ENCODE data around the gene RAI14.

- no peak for TF ChIP-seq GATA2 (IDR thresholded peaks at IDR 0.05; ENCODE audit: insufficient read depth, insufficient read length, low read depth, low read length)
- TF ChIP-seq CTCF (IDR thresholded peaks at IDR 0.05; ENCODE audit: extremely low read depth in 1 of 2, insufficient read depth in 1 of 2, low read depth in 1 of 2, low read length in 2 of 2), result no peak
- TF ChIP-seq MAX (IDR thresholded peaks at IDR 0.05; ENCODE audit: insufficient read depth, insufficient read length), result no peak
- no peak for TF ChIP-seq JUN (IDR thresholded peaks at IDR 0.05; ENCODE audit: borderline replicate concordance, insufficient read depth, insufficient read length, low read depth)
- TF ChIP-seq POLR2A (IDR thresholded peaks at IDR 0.05; ENCODE audit: low read depth, low read length), result no peak
- no peak for TF ChIP-seq EZH2 (IDR thresholded peaks at IDR 0.05; ENCODE audit: borderline replicate concordance, low read depth, low read length, severe bottlenecking)
Measured at GRCh38 chr5:34817558-34818351, 161.6 kb downstream of the RAI14 start.

Data from endothelial cell of umbilical vein (primary cell).